ENCODE results near the gene CLGN.

The CLGN gene

GRCh38 chr4:140367738-140368137 is 59.7 kb downstream of the CLGN start:
- no peaks in the 10 kb centered on the region for H3K9me3 ChIP-seq (ENCODE audit: insufficient read depth, low read length, severe bottlenecking)
- no peaks in the 10 kb centered on the region for H3K27me3 ChIP-seq (ENCODE audit: insufficient read depth, low read length, poor library complexity)
- H3K4me1 ChIP-seq (ENCODE audit: insufficient read depth, low read length) = peaks cover 12% of the 10 kb centered on the region
- no peak overlapping the region for H2AFZ ChIP-seq (ENCODE audit: low read depth, low read length)
- DNase-seq = no peak
- no peaks in the 10 kb centered on the region for H4K20me1 ChIP-seq (ENCODE audit: insufficient read depth, low read length)
- no peak overlapping the region for H3K4me3 ChIP-seq (ENCODE audit: low read depth in 1 of 2, low read length in 2 of 2)
- H3K36me3 ChIP-seq (ENCODE audit: insufficient read depth, low read length) = no peaks in the 10 kb centered on the region
- H3K27ac ChIP-seq (ENCODE audit: low read length) = no peak overlapping the region
- no peak overlapping the region for H3K4me2 ChIP-seq (ENCODE audit: insufficient read depth, low read length)
- TF ChIP-seq CTCF (IDR thresholded peaks at IDR 0.05; ENCODE audit: borderline replicate concordance, extremely low read depth, low read length, poor library complexity, severe bottlenecking) = no peak
- H3K79me2 ChIP-seq (ENCODE audit: insufficient read depth, low read length) = no peaks in the 10 kb centered on the region
- no peak for ATAC-seq (ENCODE audit: insufficient read depth, low read depth)
- H3K9ac ChIP-seq (ENCODE audit: low read depth, low read length) = no peak overlapping the region

GRCh38 chr4:140363558-140363957 is 63.9 kb downstream of the CLGN start:
- DNase-seq (no peak), ATAC-seq (ENCODE audit: insufficient read depth, low read depth) (no peak)
- no peak overlapping the region for H2AFZ ChIP-seq (ENCODE audit: low read depth, low read length)

GRCh38 chr4:140363051-140363450 is 64.4 kb downstream of the CLGN start:
- H3K4me3 ChIP-seq (ENCODE audit: low read depth in 1 of 2, low read length in 2 of 2) = no peak overlapping the region
- no peak overlapping the region for H3K27ac ChIP-seq (ENCODE audit: low read length)
- H3K79me2 ChIP-seq (ENCODE audit: insufficient read depth, low read length) = no peaks in the 10 kb centered on the region
- no peaks in the 10 kb centered on the region for H3K9me3 ChIP-seq (ENCODE audit: insufficient read depth, low read length, severe bottlenecking)
- no peaks in the 10 kb centered on the region for H3K36me3 ChIP-seq (ENCODE audit: insufficient read depth, low read length)
- H3K9ac ChIP-seq (ENCODE audit: low read depth, low read length) = no peak overlapping the region
- TF ChIP-seq CTCF (IDR thresholded peaks at IDR 0.05; ENCODE audit: borderline replicate concordance, extremely low read depth, low read length, poor library complexity, severe bottlenecking) (no peak), EZH2 (IDR thresholded peaks at IDR 0.05; ENCODE audit: borderline replicate concordance, low read depth, low read length, severe bottlenecking) (no peak)
- H3K27me3 ChIP-seq (ENCODE audit: insufficient read depth, low read length, poor library complexity) = no peaks in the 10 kb centered on the region
- no peak for DNase-seq
- no peaks in the 10 kb centered on the region for H4K20me1 ChIP-seq (ENCODE audit: insufficient read depth, low read length)
- H2AFZ ChIP-seq (ENCODE audit: low read depth, low read length) = no peak overlapping the region
- ATAC-seq (ENCODE audit: insufficient read depth, low read depth) = no peak
- no peaks in the 10 kb centered on the region; the same call in 1 of the 2 replicates for H3K4me1 ChIP-seq (ENCODE audit: insufficient read depth, low read length)
- H3K4me2 ChIP-seq (ENCODE audit: insufficient read depth, low read length) = no peak overlapping the region

More at GRCh38 chr4:140363558-140363957, 63.9 kb downstream of the CLGN start:
- Histone ChIP-seq H3K4me1 (ENCODE audit: insufficient read depth, low read length) (no peaks in the 10 kb centered on the region; the same call in 1 of the 2 replicates), H3K27ac (ENCODE audit: low read length) (no peak overlapping the region), H3K9ac (ENCODE audit: low read depth, low read length) (no peak overlapping the region), H3K36me3 (ENCODE audit: insufficient read depth, low read length) (no peaks in the 10 kb centered on the region), H3K4me2 (ENCODE audit: insufficient read depth, low read length) (no peak overlapping the region), H3K9me3 (ENCODE audit: insufficient read depth, low read length, severe bottlenecking) (no peaks in the 10 kb centered on the region), H3K79me2 (ENCODE audit: insufficient read depth, low read length) (no peaks in the 10 kb centered on the region), H3K4me3 (ENCODE audit: low read depth in 1 of 2, low read length in 2 of 2) (no peak overlapping the region), H4K20me1 (ENCODE audit: insufficient read depth, low read length) (no peaks in the 10 kb centered on the region), H3K27me3 (ENCODE audit: insufficient read depth, low read length, poor library complexity) (no peaks in the 10 kb centered on the region)
- TF ChIP-seq EZH2 (IDR thresholded peaks at IDR 0.05; ENCODE audit: borderline replicate concordance, low read depth, low read length, severe bottlenecking) = no peak
- no peak for TF ChIP-seq CTCF (IDR thresholded peaks at IDR 0.05; ENCODE audit: borderline replicate concordance, extremely low read depth, low read length, poor library complexity, severe bottlenecking)

- Histone ChIP-seq H2AFZ (ENCODE audit: low read depth, low read length) (no peak overlapping the region), H3K4me1 (ENCODE audit: insufficient read depth, low read length) (no peaks in the 10 kb centered on the region; the same call in 1 of the 2 replicates), H3K9ac (ENCODE audit: low read depth, low read length) (no peak overlapping the region), H3K4me3 (ENCODE audit: low read depth in 1 of 2, low read length in 2 of 2) (no peak overlapping the region), H3K27ac (ENCODE audit: low read length) (no peak overlapping the region), H3K36me3 (ENCODE audit: insufficient read depth, low read length) (no peaks in the 10 kb centered on the region), H3K27me3 (ENCODE audit: insufficient read depth, low read length, poor library complexity) (no peaks in the 10 kb centered on the region), H3K79me2 (ENCODE audit: insufficient read depth, low read length) (no peaks in the 10 kb centered on the region), H3K9me3 (ENCODE audit: insufficient read depth, low read length, severe bottlenecking) (no peaks in the 10 kb centered on the region), H3K4me2 (ENCODE audit: insufficient read depth, low read length) (no peak overlapping the region), H4K20me1 (ENCODE audit: insufficient read depth, low read length) (no peaks in the 10 kb centered on the region)
- ATAC-seq (ENCODE audit: insufficient read depth, low read depth) (no peak), DNase-seq (no peak)
- no peak for TF ChIP-seq CTCF (IDR thresholded peaks at IDR 0.05; ENCODE audit: borderline replicate concordance, extremely low read depth, low read length, poor library complexity, severe bottlenecking)
- no peak for TF ChIP-seq EZH2 (IDR thresholded peaks at IDR 0.05; ENCODE audit: borderline replicate concordance, low read depth, low read length, severe bottlenecking)
Observed at GRCh38 chr4:140361099-140361498, 66.3 kb downstream of the CLGN start.
